ENCODE data around the gene ZIC5.

DNA sequence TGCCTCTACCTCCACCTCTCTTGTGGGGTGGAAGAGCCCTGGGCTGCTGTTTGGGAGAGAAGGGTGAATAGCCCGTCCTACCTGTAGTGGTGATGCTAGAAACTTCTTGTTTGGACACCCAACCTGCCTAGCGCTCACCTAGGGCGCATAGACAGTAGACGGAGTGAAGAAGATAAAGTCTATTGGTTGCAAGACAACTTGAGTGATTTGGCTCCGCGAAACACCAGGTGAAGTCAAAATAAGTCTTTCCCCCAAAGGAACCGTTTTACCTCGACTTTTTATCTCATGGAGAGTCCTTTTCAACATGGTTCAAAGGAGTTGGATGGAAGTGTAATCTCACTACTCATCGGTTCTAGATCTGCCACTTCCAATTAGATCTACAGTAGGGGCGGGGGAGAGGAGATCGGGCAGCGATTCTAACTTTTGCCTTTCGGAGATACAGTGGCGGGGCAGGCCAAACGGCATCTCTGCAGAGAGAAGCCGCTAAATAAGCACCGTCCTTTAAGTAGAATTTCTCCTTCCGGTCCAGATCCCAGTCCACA, 694 bp upstream of the ZIC5 start:
- TF ChIP-seq, protein P1, sequence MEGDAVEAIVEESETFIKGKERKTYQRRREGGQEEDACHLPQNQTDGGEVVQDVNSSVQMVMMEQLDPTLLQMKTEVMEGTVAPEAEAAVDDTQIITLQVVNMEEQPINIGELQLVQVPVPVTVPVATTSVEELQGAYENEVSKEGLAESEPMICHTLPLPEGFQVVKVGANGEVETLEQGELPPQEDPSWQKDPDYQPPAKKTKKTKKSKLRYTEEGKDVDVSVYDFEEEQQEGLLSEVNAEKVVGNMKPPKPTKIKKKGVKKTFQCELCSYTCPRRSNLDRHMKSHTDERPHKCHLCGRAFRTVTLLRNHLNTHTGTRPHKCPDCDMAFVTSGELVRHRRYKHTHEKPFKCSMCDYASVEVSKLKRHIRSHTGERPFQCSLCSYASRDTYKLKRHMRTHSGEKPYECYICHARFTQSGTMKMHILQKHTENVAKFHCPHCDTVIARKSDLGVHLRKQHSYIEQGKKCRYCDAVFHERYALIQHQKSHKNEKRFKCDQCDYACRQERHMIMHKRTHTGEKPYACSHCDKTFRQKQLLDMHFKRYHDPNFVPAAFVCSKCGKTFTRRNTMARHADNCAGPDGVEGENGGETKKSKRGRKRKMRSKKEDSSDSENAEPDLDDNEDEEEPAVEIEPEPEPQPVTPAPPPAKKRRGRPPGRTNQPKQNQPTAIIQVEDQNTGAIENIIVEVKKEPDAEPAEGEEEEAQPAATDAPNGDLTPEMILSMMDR (IDR thresholded peaks at IDR 0.05), result no peak
- TF ChIP-seq POLR2A (IDR thresholded peaks at IDR 0.05), result no peak

Data from body of pancreas (tissue), 4 donors.